ENCODE results near the gene KSR2.

DNA sequence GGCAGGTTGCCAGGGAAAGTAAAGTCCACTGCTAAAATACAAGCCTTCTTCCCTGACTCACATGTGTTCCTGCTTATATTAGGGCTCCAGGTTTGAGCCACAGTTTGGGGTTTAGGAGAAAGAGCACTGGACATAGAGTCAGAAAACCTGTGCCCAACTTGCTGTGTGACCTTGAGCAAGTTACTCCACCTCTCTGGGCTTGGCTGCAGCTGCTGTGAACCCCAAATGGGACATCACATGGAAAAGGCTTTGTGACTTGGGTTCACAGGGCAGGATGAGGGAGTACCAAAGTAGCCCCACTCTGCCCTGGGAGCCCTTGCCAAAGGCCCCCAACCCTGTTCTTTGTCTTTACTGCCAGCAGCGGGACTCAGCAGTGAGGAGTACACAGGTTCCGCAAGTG, 528.4 kb downstream of the KSR2 start:
- TF ChIP-seq ZNF274 (IDR thresholded peaks at IDR 0.05; ENCODE audit: low read depth, low read length) = no peak
- no peak for TF ChIP-seq YY1 (IDR thresholded peaks at IDR 0.05; ENCODE audit: insufficient read depth, insufficient read length)
